Common myeloid progenitor, CD34-positive (primary cell): ENCODE results near the gene PPME1.

Experiments
- CTCF ChIA-PET: fragments of 350-600 bp; sonication (Branson Sonifier 250); formaldehyde crosslinking; loops from one replicate; lab custom pipeline; 2021; ENCODE audit warnings: antibody characterized with exemption; lab: Charles Lee
- POLR2A ChIA-PET: fragments of 350-600 bp; sonication (Branson Sonifier 250); formaldehyde crosslinking; loops from one replicate; lab custom pipeline; 2021; ENCODE audit warnings: antibody characterized with exemption; lab: Charles Lee
- DNase-seq, 3 donors: peaks; one replicate each; pipeline versions ENCODE4 v3.0.0 to v3.0.0-alpha.2; 2013
- H3K27ac ChIP-seq, 2 experiments: 1 replicate in 1 of 2; 2 replicates in 1 of 2; pipeline ENCODE4 v1.7.0; 2013; ENCODE audit warnings: inconsistent platforms in 2 of 2, low read length in 2 of 2, mild to moderate bottlenecking in 2 of 2, low read depth in 1 of 2, moderate library complexity in 1 of 2; ENCODE audit not compliant: severe bottlenecking in 2 of 2, insufficient read depth in 1 of 2, poor library complexity in 1 of 2
- H3K27me3 ChIP-seq, 5 experiments: replicated peaks in 2 of 5; 1 replicate in 3 of 5; 2 replicates in 2 of 5; pipeline versions ENCODE4 v1.6.1 to v1.7.0; 2013; ENCODE audit warnings: low read length in 4 of 5, mild to moderate bottlenecking in 2 of 5, moderate library complexity in 2 of 5, inconsistent platforms in 1 of 5; ENCODE audit not compliant: insufficient read depth in 5 of 5, control insufficient read depth in 4 of 5
- H3K36me3 ChIP-seq, 4 experiments: 1 replicate in 2 of 4; 2 replicates in 2 of 4; pipeline versions ENCODE4 v1.6.1 to v1.7.0; 2013; ENCODE audit warnings: low read length in 3 of 4, control low read depth in 1 of 4, mild to moderate bottlenecking in 1 of 4; ENCODE audit not compliant: control insufficient read depth in 4 of 4, insufficient read depth in 4 of 4
- H3K4me1 ChIP-seq, 4 experiments: 1 replicate in 3 of 4; 2 replicates in 1 of 4; pipeline versions ENCODE4 v1.6.1 to v1.7.1; 2013; ENCODE audit warnings: low read length in 3 of 4, mild to moderate bottlenecking in 3 of 4, control low read depth in 1 of 4, inconsistent platforms in 1 of 4, moderate library complexity in 1 of 4; ENCODE audit not compliant: control insufficient read depth in 4 of 4, insufficient read depth in 4 of 4; ENCODE audit errors: control extremely low read depth in 1 of 4
- H3K4me3 ChIP-seq, 7 experiments: 1 replicate in 4 of 7; 2 replicates in 3 of 7; pipeline versions ENCODE4 v1.5.1 to v1.7.0; 2013; ENCODE audit warnings: mild to moderate bottlenecking in 7 of 7, low read length in 6 of 7, moderate library complexity in 6 of 7, inconsistent platforms in 2 of 7, low read depth in 2 of 7, control low read depth in 1 of 7; ENCODE audit not compliant: insufficient read depth in 4 of 7, control insufficient read depth in 1 of 7; ENCODE audit errors: extremely low read depth in 1 of 7
- H3K9me3 ChIP-seq, 5 experiments: 1 replicate in 4 of 5; 2 replicates in 1 of 5; pipeline versions ENCODE4 v1.6.1 to v1.7.1; 2013; ENCODE audit warnings: low read length in 4 of 5, mild to moderate bottlenecking in 2 of 5, inconsistent platforms in 1 of 5, low read depth in 1 of 5, moderate library complexity in 1 of 5; ENCODE audit not compliant: control insufficient read depth in 4 of 5, insufficient read depth in 2 of 5; ENCODE audit errors: control extremely low read depth in 1 of 5
- WGBS: methylation state at CpG from one replicate; pipeline ENCODE4 v1.1.5; 2013; ENCODE audit not compliant: insufficient coverage; 5-methylcytosine and 5-hydroxymethylcytosine counted together

PPME1 gene

DNA sequence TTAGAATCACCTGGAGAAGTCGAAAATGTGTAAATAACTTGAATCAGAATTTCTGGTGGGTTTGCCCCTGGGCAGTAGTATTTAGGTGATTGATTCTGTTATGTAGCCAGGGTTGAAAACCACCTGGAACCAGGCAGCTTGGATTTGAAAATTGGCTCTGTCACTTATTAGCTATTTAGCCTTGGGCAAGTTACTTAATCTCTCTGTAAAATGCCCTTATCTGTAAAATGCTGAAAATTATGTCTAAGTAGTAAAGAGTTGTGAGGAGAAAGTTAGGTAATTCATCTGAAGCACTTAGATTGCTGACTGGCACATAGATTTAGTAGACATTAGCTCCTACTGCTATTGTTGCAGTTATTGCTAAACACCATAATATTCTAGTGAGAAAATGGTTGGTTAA lies 49.3 kb downstream of the PPME1 start:
- ChIA-PET POLR2A (no interaction called here), CTCF (no interaction called here)
- no peak for DNase-seq
- WGBS = 100% methylated on average over 1 of the region's 1 CpG
- H3K36me3 ChIP-seq = peaks cover 0 to 6% (median 3%) of the 10 kb centered on the region in 4 experiments
- H3K27ac ChIP-seq = no peak overlapping the region
- H3K9me3 ChIP-seq = peaks cover 0 to 3% (median 2%) of the 10 kb centered on the region in 5 experiments
- H3K4me1 ChIP-seq = no peaks in the 10 kb centered on the region
- H3K4me3 ChIP-seq = no peak overlapping the region
- H3K27me3 ChIP-seq = no peaks in the 10 kb centered on the region

DNA sequence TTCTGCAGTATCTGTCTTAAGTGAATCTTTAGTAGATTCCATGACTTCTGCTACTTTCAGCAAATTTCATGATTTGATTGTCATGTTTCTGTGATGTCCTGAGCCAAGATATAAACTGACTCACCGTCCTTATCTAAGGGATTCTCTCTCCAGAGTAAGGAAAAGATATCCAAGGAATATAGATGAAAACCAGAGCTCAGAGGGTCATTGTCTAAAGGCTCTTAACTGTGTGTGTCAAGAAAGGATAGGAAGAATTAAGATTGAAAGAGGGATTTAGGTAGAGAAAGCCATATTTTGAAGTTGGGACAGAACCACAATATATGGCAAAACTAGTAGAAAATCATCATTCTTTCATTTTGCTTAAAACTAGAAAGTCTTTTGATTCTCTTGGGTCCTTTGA lies 50.7 kb downstream of the PPME1 start:
- ChIA-PET POLR2A (interaction anchor here (0.6 kb wide), 1 partner anchor 683 kb away, joined by 7 read pairs; no protein-coding TSS in a partner anchor), CTCF (no interaction called here)
- Histone ChIP-seq H3K9me3 (no peaks in the 10 kb centered on the region), H3K27ac (no peak overlapping the region), H3K36me3 (peaks cover 0 to 7% (median 2%) of the 10 kb centered on the region in 4 experiments), H3K27me3 (no peaks in the 10 kb centered on the region), H3K4me3 (no peak overlapping the region), H3K4me1 (no peaks in the 10 kb centered on the region)
- 100% methylated on average over 1 of the region's 1 CpG for WGBS
- DNase-seq = no peak

DNA sequence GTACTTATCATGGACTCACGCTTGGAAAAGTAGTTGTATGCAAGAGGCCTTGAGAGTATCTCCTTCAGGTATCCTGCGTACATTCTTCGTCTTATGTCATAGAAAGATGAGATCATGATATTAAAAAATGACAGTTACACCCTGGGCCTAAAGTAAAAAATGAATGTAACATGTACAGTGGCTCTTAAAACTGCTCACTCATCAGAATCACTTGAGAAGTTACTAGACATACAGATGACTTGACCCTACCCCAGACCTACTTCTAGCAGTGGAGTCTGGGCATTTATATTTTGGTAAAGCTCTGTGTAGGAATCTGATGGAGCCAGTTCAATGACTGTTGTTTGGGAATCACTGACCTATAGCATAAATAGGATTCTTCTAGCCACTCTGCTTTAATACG lies 54.5 kb downstream of the PPME1 start:
- Histone ChIP-seq H3K9me3 (no peaks in the 10 kb centered on the region), H3K4me3 (no peak overlapping the region), H3K36me3 (peaks cover 6 to 14% (median 9%) of the 10 kb centered on the region in 4 experiments), H3K4me1 (no peaks in the 10 kb centered on the region), H3K27ac (no peak overlapping the region), H3K27me3 (no peaks in the 10 kb centered on the region)
- CTCF ChIA-PET = no interaction called here
- 95% methylated on average over 4 of the region's 4 CpGs for WGBS
- no peak for DNase-seq
- POLR2A ChIA-PET = no interaction called here

DNA sequence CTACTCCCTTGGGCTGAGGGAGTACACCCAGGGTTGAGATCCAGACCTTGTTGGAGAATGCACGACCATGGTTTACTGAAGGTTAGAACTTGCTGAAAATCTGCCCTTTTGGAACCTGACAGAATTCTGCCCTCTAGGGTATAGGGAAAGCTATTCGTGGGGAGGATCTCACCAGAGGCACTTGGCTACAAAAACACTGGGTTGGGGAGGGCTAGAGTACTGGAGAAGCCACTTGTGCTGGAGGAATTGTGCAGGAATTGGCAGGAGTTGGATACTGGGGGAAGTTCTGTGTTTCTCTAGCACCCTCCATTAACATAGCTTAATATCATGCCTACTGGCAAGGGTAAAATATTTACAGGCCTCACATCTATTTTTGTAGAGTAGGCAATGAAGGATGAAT lies 55.8 kb downstream of the PPME1 start:
- no peaks in the 10 kb centered on the region for H3K9me3 ChIP-seq
- no peaks in the 10 kb centered on the region for H3K27me3 ChIP-seq
- peaks cover 10 to 23% (median 15%) of the 10 kb centered on the region in 4 experiments for H3K36me3 ChIP-seq
- DNase-seq = peak in 1 of 3 donors; percentile 1
- WGBS = 96% methylated on average over 2 of the region's 2 CpGs
- H3K27ac ChIP-seq = no peak overlapping the region
- no peaks in the 10 kb centered on the region for H3K4me1 ChIP-seq
- H3K4me3 ChIP-seq = no peak overlapping the region
- ChIA-PET POLR2A (no interaction called here), CTCF (interaction anchor here (1.0 kb wide), 2 partner anchors 12 to 28 kb away, joined by 3 read pairs; no protein-coding TSS in a partner anchor)

DNA sequence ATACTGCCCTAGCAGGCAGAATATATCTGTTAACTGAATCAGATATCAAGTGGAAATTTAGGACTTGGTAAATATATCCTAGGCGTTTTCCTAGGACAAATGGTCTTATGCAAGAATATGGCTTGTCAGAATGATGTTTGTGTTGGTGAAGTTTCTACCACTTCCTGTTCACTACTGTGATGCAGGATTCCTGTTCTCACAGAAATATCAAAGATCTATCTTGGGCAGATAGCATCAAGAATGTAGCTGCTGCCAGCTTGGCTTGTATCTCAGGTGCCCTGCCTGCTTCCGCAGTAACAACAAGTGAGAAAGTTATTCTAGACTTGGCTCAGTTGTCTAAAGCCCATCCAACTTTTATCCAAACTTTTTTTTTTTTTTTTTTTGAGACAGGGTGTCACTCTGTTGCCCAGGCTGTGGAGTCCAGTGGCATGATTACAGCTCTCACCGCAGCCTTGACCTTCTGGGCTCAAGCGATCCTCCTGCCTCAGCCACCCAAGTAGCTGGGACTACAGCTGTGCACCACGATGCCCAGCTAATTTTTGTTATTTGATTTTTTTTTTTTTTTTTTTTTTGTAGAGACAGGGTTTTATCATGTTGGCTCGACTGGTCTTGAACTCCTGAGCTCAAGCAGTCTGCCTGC lies 61.3 kb downstream of the PPME1 start:
- no peak overlapping the region for H3K27ac ChIP-seq
- CTCF ChIA-PET = interaction anchor here (0.6 kb wide), 1 partner anchor 301 kb away, joined by 5 read pairs; no protein-coding TSS in a partner anchor
- peaks cover 9 to 36% (median 24%) of the 10 kb centered on the region in 4 experiments for H3K36me3 ChIP-seq
- POLR2A ChIA-PET = no interaction called here
- peak in 1 of 3 donors; percentile 2 for DNase-seq
- 100% methylated on average over 2 of the region's 6 CpGs for WGBS
- no peak overlapping the region for H3K4me3 ChIP-seq
- no peaks in the 10 kb centered on the region for H3K9me3 ChIP-seq
- no peaks in the 10 kb centered on the region for H3K27me3 ChIP-seq
- peaks cover 0 to 2% (median 0%) of the 10 kb centered on the region in 4 experiments for H3K4me1 ChIP-seq

DNA sequence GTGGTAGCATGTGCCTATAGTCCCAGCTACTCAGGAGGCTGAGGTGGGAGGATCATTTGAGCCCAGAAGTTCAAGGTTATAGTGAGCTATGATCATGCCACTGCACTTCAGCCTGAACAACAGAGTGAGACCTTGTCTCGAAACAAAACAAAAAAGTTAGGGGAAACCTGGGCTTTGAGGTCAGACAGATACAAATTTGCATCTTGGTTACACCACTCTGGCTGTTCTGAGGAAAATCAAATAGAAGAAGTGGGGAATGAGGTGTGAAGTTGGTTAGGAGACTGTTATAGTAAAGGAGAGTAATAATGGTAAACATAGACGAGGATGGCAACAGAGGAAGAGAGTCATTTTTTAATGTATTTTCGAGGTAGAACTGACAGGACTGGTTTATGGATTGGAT lies 62.6 kb downstream of the PPME1 start:
- 98% methylated on average over 3 of the region's 3 CpGs for WGBS
- Histone ChIP-seq H3K4me3 (no peak overlapping the region), H3K27me3 (no peaks in the 10 kb centered on the region), H3K36me3 (peaks cover 12 to 47% (median 30%) of the 10 kb centered on the region in 4 experiments), H3K27ac (no peak overlapping the region), H3K9me3 (no peaks in the 10 kb centered on the region), H3K4me1 (peaks cover 0 to 2% (median 0%) of the 10 kb centered on the region in 4 experiments)
- ChIA-PET CTCF (no interaction called here), POLR2A (no interaction called here)
- no peak for DNase-seq

DNA sequence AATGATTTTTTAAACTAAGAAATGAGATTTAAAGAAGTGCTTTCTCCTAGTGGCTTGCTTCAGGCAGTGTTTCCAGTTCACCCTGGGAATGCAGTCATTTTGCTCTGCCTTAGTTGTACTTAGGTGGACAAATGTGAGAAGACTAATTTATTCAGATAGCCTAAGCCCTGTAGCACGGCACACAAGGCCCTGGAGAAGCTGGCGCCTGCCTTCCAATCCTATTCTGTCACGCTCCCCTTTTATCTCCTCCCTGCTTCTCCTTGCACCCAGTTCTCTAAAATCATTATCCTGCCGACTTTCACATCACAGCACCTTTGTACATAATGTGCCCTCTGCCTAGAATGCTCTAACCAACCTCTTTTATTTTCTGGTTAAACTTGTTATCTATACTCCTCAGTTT lies 64.0 kb downstream of the PPME1 start:
- Histone ChIP-seq H3K27me3 (no peaks in the 10 kb centered on the region), H3K4me1 (peaks cover 0 to 2% (median 0%) of the 10 kb centered on the region in 4 experiments), H3K9me3 (no peaks in the 10 kb centered on the region), H3K4me3 (no peak overlapping the region), H3K36me3 (peaks cover 11 to 55% (median 32%) of the 10 kb centered on the region in 4 experiments), H3K27ac (no peak overlapping the region)
- 95% methylated on average over 3 of the region's 4 CpGs for WGBS
- ChIA-PET POLR2A (no interaction called here), CTCF (interaction anchor here (1.4 kb wide), 1 partner anchor 21 kb away, joined by 3 read pairs; no protein-coding TSS in a partner anchor)
- no peak for DNase-seq
